Esophagus squamous epithelium (tissue), 5 donors: ENCODE results near the gene PTPRG. TPM values are rescaled to one million over a fixed set of nuclear protein-coding genes. Genes with fewer than 3 reads are reported as not detected.

Experiments used
- DNase-seq: peaks from one replicate; lab custom pipeline; 2025; lab: John Stamatoyannopoulos, UW
- H3K27ac ChIP-seq, 4 donors: fragments of 200-600 bp; sonication (generic); one replicate each; pipeline ENCODE4 v1.5.1; 2016 to 2019; ENCODE audit warnings: mild to moderate bottlenecking in 1 of 4
- H3K27me3 ChIP-seq, 4 donors: fragments of 200-600 bp; sonication (generic); 1 replicate in 3 of 4; 2 replicates in 1 of 4; pipeline versions ENCODE4 v1.5.1 to v1.6.0; 2017 to 2021; ENCODE audit warnings: antibody characterized with exemption in 1 of 4
- H3K36me3 ChIP-seq, 3 donors: fragments of 200-600 bp; sonication (generic); one replicate each; pipeline ENCODE4 v1.5.1; 2016 to 2019
- H3K4me1 ChIP-seq, 3 donors: fragments of 200-600 bp; sonication (generic); one replicate each; pipeline ENCODE4 v1.5.1; 2017 to 2019
- H3K4me3 ChIP-seq, 4 donors: fragments of 200-600 bp; sonication (generic); 1 replicate in 3 of 4; 2 replicates in 1 of 4; pipeline ENCODE4 v1.5.1; 2016 to 2019; ENCODE audit warnings: mild to moderate bottlenecking in 2 of 4, moderate library complexity in 1 of 4
- H3K9me3 ChIP-seq, 3 donors: fragments of 200-600 bp; sonication (generic); one replicate each; pipeline ENCODE4 v1.5.1; 2016 to 2019
- POLR2A ChIP-seq, 4 donors: fragments of 450-650 bp; IDR thresholded peaks; one replicate each; pipeline ENCODE4 v1.6.1; 2017; ENCODE audit warnings: antibody characterized with exemption in 4 of 4, mild to moderate bottlenecking in 4 of 4, moderate library complexity in 3 of 4
- WGBS, 2 donors: methylation state at CpG; one replicate each; pipeline ENCODE4 v1.1.5; 2018; 5-methylcytosine and 5-hydroxymethylcytosine counted together
- intact Hi-C: fragments of 100-400 bp; cut with DNase I; formaldehyde crosslinking; loops from one replicate; pipeline ENCODE4 v1.15.0; 2022
- total RNA-seq, 4 donors: library from RNA; depleted of rRNA; stranded (reverse); fragments of >200 nt; gene quantifications; one replicate each; pipeline ENCODE4 v1.1.0, GENCODE V29; 2016
- TF ChIP-seq, protein P1 (sequence below), 6 experiments: fragments of 450-650 bp in 4 of 6; fragments of 200-600 bp in 2 of 6; sonication (generic) in 2 of 6; IDR thresholded peaks; one replicate each; pipeline ENCODE4 v1.5.1; 2016 to 2019; ENCODE audit warnings: antibody characterized with exemption in 6 of 6, mild to moderate bottlenecking in 4 of 6, moderate library complexity in 4 of 6
- donor health status: DM: yes; HTN: yes; CAD: no.

The PTPRG gene
- total RNA-seq, 4 donors from 2014 or later, result 3.7 to 42.2 (median 15.2) TPM

GRCh38 chr3:61887206-61887605 lies 325.8 kb downstream of the PTPRG start:
- DNase-seq, result no peak
- no peaks in the 10 kb centered on the region for H3K4me1 ChIP-seq
- TF ChIP-seq POLR2A (IDR thresholded peaks at IDR 0.05), result no peak
- TF ChIP-seq, protein P1, sequence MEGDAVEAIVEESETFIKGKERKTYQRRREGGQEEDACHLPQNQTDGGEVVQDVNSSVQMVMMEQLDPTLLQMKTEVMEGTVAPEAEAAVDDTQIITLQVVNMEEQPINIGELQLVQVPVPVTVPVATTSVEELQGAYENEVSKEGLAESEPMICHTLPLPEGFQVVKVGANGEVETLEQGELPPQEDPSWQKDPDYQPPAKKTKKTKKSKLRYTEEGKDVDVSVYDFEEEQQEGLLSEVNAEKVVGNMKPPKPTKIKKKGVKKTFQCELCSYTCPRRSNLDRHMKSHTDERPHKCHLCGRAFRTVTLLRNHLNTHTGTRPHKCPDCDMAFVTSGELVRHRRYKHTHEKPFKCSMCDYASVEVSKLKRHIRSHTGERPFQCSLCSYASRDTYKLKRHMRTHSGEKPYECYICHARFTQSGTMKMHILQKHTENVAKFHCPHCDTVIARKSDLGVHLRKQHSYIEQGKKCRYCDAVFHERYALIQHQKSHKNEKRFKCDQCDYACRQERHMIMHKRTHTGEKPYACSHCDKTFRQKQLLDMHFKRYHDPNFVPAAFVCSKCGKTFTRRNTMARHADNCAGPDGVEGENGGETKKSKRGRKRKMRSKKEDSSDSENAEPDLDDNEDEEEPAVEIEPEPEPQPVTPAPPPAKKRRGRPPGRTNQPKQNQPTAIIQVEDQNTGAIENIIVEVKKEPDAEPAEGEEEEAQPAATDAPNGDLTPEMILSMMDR (IDR thresholded peaks at IDR 0.05), result no peak
- intact Hi-C loops, result no loop called here
- 75 to 78% methylated on average over 1 of the region's 1 CpG for WGBS, 2 donors
- no peaks in the 10 kb centered on the region for H3K9me3 ChIP-seq
- no peaks in the 10 kb centered on the region for H3K36me3 ChIP-seq
- no peak overlapping the region for H3K27ac ChIP-seq
- H3K4me3 ChIP-seq, result no peak overlapping the region
- H3K27me3 ChIP-seq, result no peaks in the 10 kb centered on the region

DNA sequence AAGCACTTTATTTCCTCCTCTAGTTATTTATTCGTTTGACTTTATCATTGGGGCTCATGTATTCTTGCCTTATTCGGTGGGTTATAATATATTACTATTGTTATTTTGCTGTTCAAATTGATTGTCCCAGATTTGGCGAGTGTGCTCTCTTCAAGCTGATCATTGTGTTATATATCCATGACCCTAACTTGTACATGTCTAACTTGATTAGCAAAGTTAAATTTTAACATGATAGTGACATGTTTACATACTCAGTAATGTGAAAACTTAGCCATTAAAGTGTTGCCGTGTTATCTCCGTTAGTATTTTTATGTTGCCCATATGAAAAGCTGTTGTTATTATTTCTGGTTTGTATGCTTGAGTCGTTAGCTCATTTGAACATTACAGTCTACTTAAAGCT lies 327.9 kb downstream of the PTPRG start:
- H3K27ac ChIP-seq, result no peak overlapping the region
- DNase-seq, result no peak
- WGBS, 2 donors, result 79% methylated on average over 6 of the region's 6 CpGs
- H3K4me1 ChIP-seq, result peaks cover 0 to 1% (median 0%) of the 10 kb centered on the region in 3 donors
- no peaks in the 10 kb centered on the region for H3K36me3 ChIP-seq
- intact Hi-C loops, result no loop called here
- H3K9me3 ChIP-seq, result no peaks in the 10 kb centered on the region
- H3K27me3 ChIP-seq, result no peaks in the 10 kb centered on the region
- H3K4me3 ChIP-seq, result no peak overlapping the region
- TF ChIP-seq, protein P1 (IDR thresholded peaks at IDR 0.05), result no peak
- no peak for TF ChIP-seq POLR2A (IDR thresholded peaks at IDR 0.05)

DNA sequence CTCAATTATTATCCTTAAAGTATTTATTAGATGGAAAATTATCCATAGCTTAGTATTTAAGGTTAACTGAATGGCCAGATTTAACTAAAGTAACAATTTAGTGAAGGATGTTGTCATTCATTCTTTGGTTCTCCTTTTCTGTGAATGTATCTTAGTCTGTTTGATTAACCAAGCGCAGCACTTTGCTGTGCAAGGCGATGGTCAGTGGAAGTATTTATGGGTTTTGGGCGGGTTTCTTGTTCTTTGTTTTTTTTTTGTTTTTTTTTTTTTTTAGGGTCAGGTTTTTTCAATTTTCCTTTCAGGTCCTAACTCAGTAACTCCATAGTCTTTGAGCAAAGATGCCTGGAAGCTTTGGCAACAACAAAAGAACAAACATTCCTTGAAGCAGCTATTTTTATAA lies 328.8 kb downstream of the PTPRG start:
- H3K27me3 ChIP-seq, result no peaks in the 10 kb centered on the region
- H3K4me3 ChIP-seq, result no peak overlapping the region
- TF ChIP-seq, protein P1 (IDR thresholded peaks at IDR 0.05), result no peak
- TF ChIP-seq POLR2A (IDR thresholded peaks at IDR 0.05), result no peak
- 94 to 95% methylated on average over 3 of the region's 3 CpGs for WGBS, 2 donors
- H3K36me3 ChIP-seq, result no peaks in the 10 kb centered on the region
- H3K27ac ChIP-seq, result no peak overlapping the region
- H3K9me3 ChIP-seq, result no peaks in the 10 kb centered on the region
- H3K4me1 ChIP-seq, result peaks cover under 1 to 10% (median under 1%) of the 10 kb centered on the region in 3 donors
- intact Hi-C loops, result no loop called here
- no peak for DNase-seq

DNA sequence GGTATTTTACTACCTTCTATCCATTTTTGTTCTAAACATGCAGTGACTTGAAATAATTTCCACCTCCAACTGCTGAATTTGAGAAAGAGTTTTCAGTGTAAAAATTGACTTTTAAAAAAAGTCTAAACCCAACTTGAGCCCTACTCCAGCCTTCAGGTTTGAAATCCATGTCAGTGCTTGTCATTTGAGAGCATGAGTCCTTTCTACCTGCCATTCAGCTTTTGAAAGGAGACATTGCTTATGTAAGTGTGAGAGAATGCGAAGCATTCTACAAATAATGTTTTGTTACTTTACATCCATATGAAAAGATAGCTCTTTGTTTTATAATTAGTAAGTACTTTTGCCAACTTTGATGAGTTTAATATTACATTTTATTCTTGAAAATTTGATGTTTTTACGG lies 329.2 kb downstream of the PTPRG start:
- H3K4me3 ChIP-seq, result no peak overlapping the region
- DNase-seq, result no peak
- no peaks in the 10 kb centered on the region for H3K27me3 ChIP-seq
- H3K36me3 ChIP-seq, result no peaks in the 10 kb centered on the region
- 85 to 88% methylated on average over 2 of the region's 2 CpGs for WGBS, 2 donors
- H3K4me1 ChIP-seq, result peaks cover 3 to 14% (median 4%) of the 10 kb centered on the region in 3 donors
- intact Hi-C loops, result no loop called here
- no peaks in the 10 kb centered on the region for H3K9me3 ChIP-seq
- no peak overlapping the region for H3K27ac ChIP-seq
- TF ChIP-seq POLR2A (IDR thresholded peaks at IDR 0.05), result no peak
- TF ChIP-seq, protein P1 (IDR thresholded peaks at IDR 0.05), result no peak

GRCh38 chr3:61892891-61893290 lies 331.5 kb downstream of the PTPRG start:
- no peak for DNase-seq
- no peaks in the 10 kb centered on the region for H3K27me3 ChIP-seq
- H3K4me3 ChIP-seq, result no peak overlapping the region
- no peaks in the 10 kb centered on the region for H3K9me3 ChIP-seq
- intact Hi-C loops, result no loop called here
- H3K36me3 ChIP-seq, result no peaks in the 10 kb centered on the region
- H3K27ac ChIP-seq, result no peak overlapping the region
- peaks cover 3 to 29% (median 5%) of the 10 kb centered on the region in 3 donors for H3K4me1 ChIP-seq
- TF ChIP-seq, protein P1 (IDR thresholded peaks at IDR 0.05), result no peak
- no peak for TF ChIP-seq POLR2A (IDR thresholded peaks at IDR 0.05)
- WGBS, 2 donors, result 88 to 89% methylated on average over 4 of the region's 4 CpGs
